G401.6 (cell line): ENCODE measurements around the gene HTRA3.

Experiments used
- FAIRE-seq: peaks from 2 replicates; lab custom pipeline; 2012; peaks lifted over from hg19 to GRCh38; lab: Jason Lieb, UNC

Gene HTRA3

GRCh38 chr4:8269535-8270417, at the start of gene HTRA3:
HTRA3 (plus strand) TSS chr4:8269754; CDS start chr4:8269969, 215 bp downstream.
- FAIRE-seq: no peak

GRCh38 chr4:8220661-8221450, 48.7 kb upstream of the HTRA3 start:
- FAIRE-seq: no peak

- FAIRE-seq: no peak
These were observed 48.1 kb upstream of the HTRA3 start for GRCh38 chr4:8221476-8221875.

- FAIRE-seq: no peak
These were observed 47.6 kb upstream of the HTRA3 start for GRCh38 chr4:8221985-8222384.

GRCh38 chr4:8222609-8223388, 46.8 kb upstream of the HTRA3 start:
- FAIRE-seq: no peak

GRCh38 chr4:8224267-8224974, 45.1 kb upstream of the HTRA3 start:
- FAIRE-seq: no peak

- no peak for FAIRE-seq
These were observed 44.5 kb upstream of the HTRA3 start for GRCh38 chr4:8224975-8225625.

- FAIRE-seq: no peak
These were observed 43.7 kb upstream of the HTRA3 start for GRCh38 chr4:8225706-8226443.

GRCh38 chr4:8227201-8227770, 42.3 kb upstream of the HTRA3 start:
- no peak for FAIRE-seq

- no peak for FAIRE-seq
These were observed 41.7 kb upstream of the HTRA3 start for GRCh38 chr4:8227771-8228318.

- FAIRE-seq: no peak
These were observed 41.0 kb upstream of the HTRA3 start for GRCh38 chr4:8228319-8229250.

- FAIRE-seq: no peak
These were observed 40.1 kb upstream of the HTRA3 start for GRCh38 chr4:8229331-8229975.

GRCh38 chr4:8230033-8230432, 39.5 kb upstream of the HTRA3 start:
- FAIRE-seq: no peak

- no peak for FAIRE-seq
These were observed 38.7 kb upstream of the HTRA3 start for GRCh38 chr4:8230891-8231290.

GRCh38 chr4:8231551-8232049, 38.0 kb upstream of the HTRA3 start:
- no peak for FAIRE-seq

- FAIRE-seq: no peak
These were observed 36.8 kb upstream of the HTRA3 start for GRCh38 chr4:8232748-8233147.

- no peak for FAIRE-seq
These were observed 35.7 kb upstream of the HTRA3 start for GRCh38 chr4:8233672-8234484.
